ENCODE results near the gene UBA6. TPM values are rescaled to one million over a fixed set of nuclear protein-coding genes. Genes with fewer than 3 reads are reported as not detected.

Gene UBA6
- total RNA-seq, 1 experiment from 2014 or later = 83.1 TPM

- POLR2A ChIA-PET = interaction anchor here (0.9 kb wide), 1 partner anchor 18 kb away, joined by 3 read pairs; no protein-coding TSS in a partner anchor
- no peaks in the 10 kb centered on the region for H3K36me3 Mint-ChIP-seq (ENCODE audit: insufficient read depth, unreplicated experiment)
- TF ChIP-seq, protein P1, sequence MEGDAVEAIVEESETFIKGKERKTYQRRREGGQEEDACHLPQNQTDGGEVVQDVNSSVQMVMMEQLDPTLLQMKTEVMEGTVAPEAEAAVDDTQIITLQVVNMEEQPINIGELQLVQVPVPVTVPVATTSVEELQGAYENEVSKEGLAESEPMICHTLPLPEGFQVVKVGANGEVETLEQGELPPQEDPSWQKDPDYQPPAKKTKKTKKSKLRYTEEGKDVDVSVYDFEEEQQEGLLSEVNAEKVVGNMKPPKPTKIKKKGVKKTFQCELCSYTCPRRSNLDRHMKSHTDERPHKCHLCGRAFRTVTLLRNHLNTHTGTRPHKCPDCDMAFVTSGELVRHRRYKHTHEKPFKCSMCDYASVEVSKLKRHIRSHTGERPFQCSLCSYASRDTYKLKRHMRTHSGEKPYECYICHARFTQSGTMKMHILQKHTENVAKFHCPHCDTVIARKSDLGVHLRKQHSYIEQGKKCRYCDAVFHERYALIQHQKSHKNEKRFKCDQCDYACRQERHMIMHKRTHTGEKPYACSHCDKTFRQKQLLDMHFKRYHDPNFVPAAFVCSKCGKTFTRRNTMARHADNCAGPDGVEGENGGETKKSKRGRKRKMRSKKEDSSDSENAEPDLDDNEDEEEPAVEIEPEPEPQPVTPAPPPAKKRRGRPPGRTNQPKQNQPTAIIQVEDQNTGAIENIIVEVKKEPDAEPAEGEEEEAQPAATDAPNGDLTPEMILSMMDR (IDR thresholded peaks at IDR 0.05; ENCODE audit: unreplicated experiment) = no peak
- CTCF ChIA-PET = interaction anchor here (0.7 kb wide), 1 partner anchor 46 kb away, joined by 3 read pairs; no protein-coding TSS in a partner anchor
- H3K27ac Mint-ChIP-seq (ENCODE audit: low read depth, unreplicated experiment) = no peak overlapping the region
- H3K9me3 Mint-ChIP-seq (ENCODE audit: unreplicated experiment) = no peaks in the 10 kb centered on the region
- BruUV-seq (replicated peaks) = no TSS peak
- intact Hi-C loops (cut with micrococcal nuclease) = no loop called here
- H3K27me3 Mint-ChIP-seq (ENCODE audit: insufficient read depth, unreplicated experiment) = no peaks in the 10 kb centered on the region
- H3K4me1 Mint-ChIP-seq (ENCODE audit: insufficient read depth, unreplicated experiment) = no peaks in the 10 kb centered on the region
- H3K4me3 Mint-ChIP-seq (ENCODE audit: unreplicated experiment) = no peak overlapping the region
- DNase-seq (ENCODE audit: unreplicated experiment) = no peak
These were observed 127.8 kb downstream of the UBA6 start for GRCh38 chr4:67573193-67573592.

GRCh38 chr4:67571975-67572374 is 129.0 kb downstream of the UBA6 start:
- ChIA-PET POLR2A (no interaction called here), CTCF (interaction anchor here (0.6 kb wide), 1 partner anchor 18 kb away, joined by 3 read pairs; no protein-coding TSS in a partner anchor)
- no peak for DNase-seq (ENCODE audit: unreplicated experiment)
- Mint-ChIP-seq H3K27ac (ENCODE audit: low read depth, unreplicated experiment) (no peak overlapping the region), H3K4me1 (ENCODE audit: insufficient read depth, unreplicated experiment) (no peaks in the 10 kb centered on the region), H3K36me3 (ENCODE audit: insufficient read depth, unreplicated experiment) (peaks cover 4% of the 10 kb centered on the region), H3K9me3 (ENCODE audit: unreplicated experiment) (no peaks in the 10 kb centered on the region), H3K4me3 (ENCODE audit: unreplicated experiment) (no peak overlapping the region), H3K27me3 (ENCODE audit: insufficient read depth, unreplicated experiment) (no peaks in the 10 kb centered on the region)
- BruUV-seq (replicated peaks) = no TSS peak
- intact Hi-C loops (cut with micrococcal nuclease) = no loop called here
- TF ChIP-seq, protein P1 (IDR thresholded peaks at IDR 0.05; ENCODE audit: unreplicated experiment) = no peak

GRCh38 chr4:67570537-67570936 is 130.4 kb downstream of the UBA6 start:
- Mint-ChIP-seq H3K9me3 (ENCODE audit: unreplicated experiment) (no peaks in the 10 kb centered on the region), H3K4me1 (ENCODE audit: insufficient read depth, unreplicated experiment) (no peaks in the 10 kb centered on the region), H3K36me3 (ENCODE audit: insufficient read depth, unreplicated experiment) (peaks cover 4% of the 10 kb centered on the region), H3K27ac (ENCODE audit: low read depth, unreplicated experiment) (no peak overlapping the region), H3K4me3 (ENCODE audit: unreplicated experiment) (no peak overlapping the region), H3K27me3 (ENCODE audit: insufficient read depth, unreplicated experiment) (no peaks in the 10 kb centered on the region)
- TF ChIP-seq, protein P1 (IDR thresholded peaks at IDR 0.05; ENCODE audit: unreplicated experiment) = no peak
- POLR2A ChIA-PET = no interaction called here
- no peak for DNase-seq (ENCODE audit: unreplicated experiment)
- intact Hi-C loops (cut with micrococcal nuclease) = no loop called here
- BruUV-seq (replicated peaks) = no TSS peak
- CTCF ChIA-PET = no interaction called here

DNA sequence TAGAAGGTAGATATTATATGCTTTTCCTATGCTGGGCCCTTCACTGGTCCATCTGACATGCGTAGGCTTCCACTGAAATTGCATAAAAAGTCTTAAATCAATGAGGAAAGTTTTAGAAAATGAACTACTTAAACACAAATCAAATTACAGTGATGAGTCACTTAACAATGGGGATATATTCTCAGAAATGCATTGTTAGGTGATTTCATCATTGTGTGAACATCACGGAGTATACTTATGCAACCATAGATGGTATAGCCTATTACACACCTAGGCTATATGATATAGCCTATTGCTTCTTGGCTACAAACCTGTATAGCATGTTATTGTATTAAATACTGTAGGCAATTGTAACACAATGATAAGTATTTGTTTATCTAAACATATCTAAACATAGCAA is 132.1 kb downstream of the UBA6 start:
- Mint-ChIP-seq H3K4me3 (ENCODE audit: unreplicated experiment) (no peak overlapping the region), H3K4me1 (ENCODE audit: insufficient read depth, unreplicated experiment) (no peaks in the 10 kb centered on the region), H3K27ac (ENCODE audit: low read depth, unreplicated experiment) (no peak overlapping the region), H3K27me3 (ENCODE audit: insufficient read depth, unreplicated experiment) (no peaks in the 10 kb centered on the region), H3K36me3 (ENCODE audit: insufficient read depth, unreplicated experiment) (peaks cover 4% of the 10 kb centered on the region), H3K9me3 (ENCODE audit: unreplicated experiment) (no peaks in the 10 kb centered on the region)
- BruUV-seq (replicated peaks) = no TSS peak
- DNase-seq (ENCODE audit: unreplicated experiment) = peak; percentile 79
- POLR2A ChIA-PET = interaction anchor here (1.5 kb wide), 1 partner anchor 22 kb away, joined by 5 read pairs; no protein-coding TSS in a partner anchor
- intact Hi-C loops (cut with micrococcal nuclease) = no loop called here
- CTCF ChIA-PET = interaction anchor here (0.6 kb wide), 1 partner anchor 115 kb away, joined by 3 read pairs; no protein-coding TSS in a partner anchor
- TF ChIP-seq, protein P1 (IDR thresholded peaks at IDR 0.05; ENCODE audit: unreplicated experiment) = no peak
